Stimulated activated CD4-positive, alpha-beta T cell treated with anti-CD3 and anti-CD28 coated beads, Interleukin-4, amount 100 ng/mL, for 24 hours (primary cell): ENCODE data around the gene LOXL4.

Experiments used
- DNase-seq: peaks from one replicate; pipeline ENCODE4 v3.0.0-alpha.2; 2020

The LOXL4 gene

GRCh38 chr10:98267894-98268693 is at the start of gene LOXL4:
Gene LOXL4 (minus strand): TSS chr10:98268194. CDS start chr10:98263019, 5,175 bp downstream.
- no peak for DNase-seq

- no peak for DNase-seq
Observed at GRCh38 chr10:98316661-98317060, 48.7 kb upstream of the LOXL4 start.

DNA sequence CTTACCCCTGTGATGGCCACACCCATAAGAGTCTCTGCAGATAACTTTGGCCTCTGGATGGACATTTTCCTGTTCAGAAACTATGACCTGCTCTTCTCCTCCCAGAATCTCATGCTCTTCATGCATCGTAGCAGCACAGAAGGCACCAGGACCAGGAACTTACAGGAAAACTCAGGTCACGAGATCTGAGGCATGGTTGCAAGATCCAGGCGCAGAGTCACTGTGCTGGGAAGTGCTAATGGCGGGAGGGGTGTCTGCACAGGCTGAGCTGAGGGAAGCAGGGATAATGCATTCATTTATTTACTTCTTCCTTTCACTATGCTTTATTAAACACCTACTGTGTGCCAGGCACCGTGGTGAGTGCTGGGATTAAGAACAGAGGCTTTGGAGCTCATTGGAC is 48.2 kb upstream of the LOXL4 start:
- DNase-seq, result no peak

- DNase-seq, result no peak
Observed at GRCh38 chr10:98314532-98315284, 46.7 kb upstream of the LOXL4 start.

- DNase-seq, result no peak
Observed at GRCh38 chr10:98313598-98313997, 45.6 kb upstream of the LOXL4 start.

DNA sequence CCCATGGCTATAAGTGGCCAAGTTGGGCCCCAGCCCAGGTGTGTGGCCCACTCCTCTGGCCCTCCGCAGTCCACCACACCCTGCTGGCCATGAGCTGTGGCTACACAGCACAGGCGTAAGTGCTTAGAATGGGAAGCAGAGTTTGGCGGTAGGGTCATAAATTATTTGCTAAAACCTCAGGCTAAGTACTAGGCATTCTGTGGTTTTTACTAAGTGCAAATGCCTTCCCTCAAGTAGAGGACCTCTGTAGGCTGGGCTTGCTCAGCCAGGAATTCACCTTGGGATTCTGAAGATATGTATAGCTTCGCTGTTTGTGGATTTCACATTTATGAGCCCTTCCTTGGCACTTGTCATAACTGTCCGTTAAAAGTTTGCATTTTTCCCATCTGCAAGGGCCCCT is 44.8 kb upstream of the LOXL4 start:
- DNase-seq, result no peak

DNA sequence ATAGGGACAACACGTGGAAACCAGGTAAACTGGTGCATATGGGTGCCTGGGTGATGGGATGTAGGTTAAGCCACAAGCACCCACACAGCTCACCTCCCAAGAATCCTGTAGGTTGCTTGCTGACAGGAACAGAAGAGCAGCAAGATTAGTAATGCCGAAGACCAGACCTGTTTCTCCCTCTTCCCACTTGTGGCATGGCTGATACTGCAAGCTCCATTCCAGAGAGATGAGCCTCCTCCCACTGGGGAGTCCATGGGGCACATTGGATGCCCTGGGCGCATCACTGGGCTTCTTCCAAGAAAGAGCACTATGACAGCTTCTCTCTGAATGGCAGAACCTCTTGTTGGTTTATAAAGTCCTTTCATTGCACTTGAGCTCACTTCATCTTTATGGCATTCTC is 44.4 kb upstream of the LOXL4 start:
- no peak for DNase-seq

DNA sequence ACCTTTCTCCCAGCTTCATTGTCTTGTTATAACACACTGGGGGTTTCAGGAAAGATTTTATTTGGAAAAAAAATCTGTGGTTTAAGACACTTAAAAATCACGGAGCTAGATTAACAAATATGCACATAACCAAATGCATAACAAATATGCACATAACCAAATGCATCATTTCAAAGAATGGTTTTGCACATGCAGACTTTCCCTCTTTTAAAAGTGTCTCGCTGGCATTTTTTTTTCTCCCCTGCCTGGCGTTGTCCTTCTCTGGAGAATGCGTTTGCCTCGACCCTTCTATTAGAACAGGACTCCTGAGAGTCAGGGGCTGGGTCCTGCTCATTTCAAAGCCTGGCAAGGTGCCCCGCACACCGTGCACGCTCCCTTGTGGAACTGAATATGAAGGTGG is 42.7 kb upstream of the LOXL4 start:
- no peak for DNase-seq

DNA sequence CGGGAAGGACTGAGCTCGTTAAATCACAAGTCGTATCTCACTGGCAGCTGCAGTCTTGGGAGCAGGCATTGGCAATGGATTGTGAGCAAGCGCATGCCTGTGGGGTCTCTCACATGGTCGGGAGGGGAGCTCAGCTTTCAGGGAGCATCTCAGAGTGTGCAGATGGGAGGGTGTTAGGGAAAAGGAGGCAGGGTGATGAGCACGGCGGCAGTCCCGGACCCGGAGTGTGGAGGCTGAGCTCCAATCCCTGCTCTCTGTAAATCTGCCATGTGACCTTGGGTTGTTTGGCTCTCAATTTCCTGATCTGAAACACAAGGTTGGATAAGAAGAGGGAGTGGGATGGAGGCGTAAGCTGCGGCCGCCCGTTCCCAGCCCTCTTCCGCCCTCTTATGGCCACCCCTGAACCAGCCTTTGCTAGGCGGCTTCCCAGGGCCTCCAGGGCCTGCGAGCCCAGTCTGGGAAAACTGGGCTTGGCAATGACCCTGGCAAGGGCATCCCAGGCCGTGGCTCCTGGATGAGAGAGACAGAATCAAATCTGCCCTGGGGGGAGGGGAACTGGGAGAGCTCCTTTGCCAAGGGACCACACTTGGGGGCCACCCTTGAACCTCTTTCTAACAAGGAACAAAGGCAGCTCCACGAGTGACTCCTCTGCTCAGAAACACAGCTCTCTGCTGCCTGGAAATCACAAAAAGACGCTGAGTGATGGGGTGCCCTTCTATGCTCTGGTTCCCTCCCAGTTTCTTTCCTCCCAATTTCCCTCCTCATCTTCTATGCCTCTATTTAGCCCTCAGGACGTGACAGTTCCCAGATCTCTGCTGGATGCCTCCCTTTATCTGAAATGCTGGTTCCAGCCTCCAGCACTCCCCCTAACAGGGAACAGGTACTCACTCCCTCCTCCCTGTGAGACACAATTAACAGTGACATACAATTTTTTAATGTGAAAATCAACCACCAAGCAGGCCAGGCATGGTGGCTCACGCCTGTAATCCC is 41.7 kb upstream of the LOXL4 start:
- DNase-seq, result no peak

DNA sequence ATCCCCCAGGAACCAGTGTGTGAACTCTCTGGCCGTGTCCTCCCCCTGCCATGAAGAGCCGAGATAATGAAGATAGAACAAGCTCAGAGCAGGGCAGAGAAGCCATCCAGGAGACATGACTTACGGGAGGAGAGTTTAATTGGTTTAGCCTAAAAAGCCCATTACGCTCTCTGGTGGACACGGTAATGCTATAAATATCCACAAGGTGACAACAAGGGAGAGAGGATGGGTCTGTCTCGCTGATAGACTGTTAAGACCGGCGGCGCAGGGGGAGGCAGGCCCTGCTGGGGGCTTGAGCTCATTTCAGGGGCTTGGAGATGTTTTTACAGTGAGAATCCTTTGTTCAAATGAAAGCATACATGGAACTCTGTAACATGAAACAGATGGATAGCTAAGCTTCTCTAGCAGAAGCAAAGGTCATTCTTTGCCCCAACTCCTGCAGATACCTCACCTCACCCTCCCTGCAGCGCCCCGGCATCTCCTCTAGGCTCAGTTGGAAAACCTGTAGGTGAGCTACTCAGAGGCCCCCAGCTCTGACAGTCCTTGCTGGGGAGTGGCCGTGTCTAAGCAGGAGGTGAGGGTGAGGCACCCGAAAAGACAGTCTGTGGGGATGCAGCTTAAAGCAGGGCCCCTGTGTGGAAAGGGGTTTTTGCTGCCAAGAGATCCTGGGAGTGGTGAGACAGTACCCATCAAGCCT is 40.8 kb upstream of the LOXL4 start:
- no peak for DNase-seq

DNA sequence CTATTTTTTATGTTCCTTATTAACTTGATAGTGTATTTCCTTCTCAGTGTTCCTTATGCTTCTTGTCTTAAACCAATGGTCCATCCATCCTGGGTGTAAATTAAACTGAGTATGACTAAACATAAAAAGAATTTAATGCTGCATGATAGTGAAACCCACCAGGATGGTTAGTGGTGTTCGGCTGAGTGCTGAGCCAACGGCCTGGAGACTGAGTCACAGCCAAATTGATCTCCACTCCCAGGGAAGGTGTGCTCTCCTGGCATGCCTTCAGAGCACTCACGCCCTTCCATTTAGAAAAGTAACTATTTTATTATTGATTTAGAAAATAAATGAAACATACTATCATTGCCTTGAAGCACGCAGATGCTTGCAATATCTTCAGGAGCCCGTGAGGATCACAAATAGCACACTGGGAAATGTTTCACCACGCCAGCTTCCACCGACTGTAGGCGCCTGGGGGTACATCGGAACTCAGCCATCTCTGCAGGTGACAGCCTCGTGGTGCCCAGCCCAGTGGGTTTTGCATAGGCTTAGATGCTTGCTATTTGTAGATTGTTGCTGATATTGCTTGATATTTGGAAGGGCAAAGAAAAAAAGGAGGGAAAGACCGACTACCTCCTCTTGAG is 40.0 kb upstream of the LOXL4 start:
- no peak for DNase-seq

DNA sequence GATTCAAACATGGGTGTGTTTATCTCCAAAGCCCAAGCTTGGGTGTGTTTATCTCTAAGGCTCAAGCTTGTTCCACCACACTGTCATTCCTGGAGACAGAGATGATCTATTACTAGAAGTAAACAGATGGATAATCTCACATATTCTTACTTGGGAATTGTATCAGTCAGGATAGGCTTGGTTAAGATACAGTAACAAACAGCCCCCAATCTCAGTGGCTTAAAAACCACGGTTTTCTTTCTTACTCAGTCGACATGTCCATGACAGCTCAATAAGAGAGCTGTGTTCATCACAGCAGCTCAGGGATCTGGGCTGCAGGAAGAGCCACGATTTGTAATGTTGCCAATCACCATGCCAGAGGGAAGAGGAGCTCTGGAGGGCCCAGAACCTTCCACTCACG is 38.5 kb upstream of the LOXL4 start:
- DNase-seq, result no peak

DNA sequence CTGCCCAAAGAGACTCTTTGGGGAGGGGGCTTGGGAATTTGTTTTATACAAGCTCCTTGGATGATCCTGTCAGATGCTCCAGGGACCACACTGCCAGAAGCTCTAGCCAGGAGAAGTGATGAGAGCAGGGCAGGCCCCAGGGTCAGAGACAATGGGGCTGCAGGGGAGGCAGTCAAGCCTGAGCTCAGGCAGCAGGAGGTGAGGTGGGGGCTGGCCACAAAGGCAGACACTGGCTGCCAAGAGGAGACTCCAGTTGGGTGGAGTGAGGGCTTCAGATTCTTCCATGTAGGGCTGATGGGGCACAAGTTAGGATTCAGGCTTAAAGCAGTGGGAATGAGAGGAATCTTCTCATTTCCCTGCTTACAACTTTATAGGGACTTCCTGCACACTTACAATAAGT is 35.6 kb upstream of the LOXL4 start:
- DNase-seq, result no peak

- no peak for DNase-seq
Observed at GRCh38 chr10:98302741-98303365, 34.9 kb upstream of the LOXL4 start.

- DNase-seq, result no peak
Observed at GRCh38 chr10:98301664-98302319, 33.8 kb upstream of the LOXL4 start.

DNA sequence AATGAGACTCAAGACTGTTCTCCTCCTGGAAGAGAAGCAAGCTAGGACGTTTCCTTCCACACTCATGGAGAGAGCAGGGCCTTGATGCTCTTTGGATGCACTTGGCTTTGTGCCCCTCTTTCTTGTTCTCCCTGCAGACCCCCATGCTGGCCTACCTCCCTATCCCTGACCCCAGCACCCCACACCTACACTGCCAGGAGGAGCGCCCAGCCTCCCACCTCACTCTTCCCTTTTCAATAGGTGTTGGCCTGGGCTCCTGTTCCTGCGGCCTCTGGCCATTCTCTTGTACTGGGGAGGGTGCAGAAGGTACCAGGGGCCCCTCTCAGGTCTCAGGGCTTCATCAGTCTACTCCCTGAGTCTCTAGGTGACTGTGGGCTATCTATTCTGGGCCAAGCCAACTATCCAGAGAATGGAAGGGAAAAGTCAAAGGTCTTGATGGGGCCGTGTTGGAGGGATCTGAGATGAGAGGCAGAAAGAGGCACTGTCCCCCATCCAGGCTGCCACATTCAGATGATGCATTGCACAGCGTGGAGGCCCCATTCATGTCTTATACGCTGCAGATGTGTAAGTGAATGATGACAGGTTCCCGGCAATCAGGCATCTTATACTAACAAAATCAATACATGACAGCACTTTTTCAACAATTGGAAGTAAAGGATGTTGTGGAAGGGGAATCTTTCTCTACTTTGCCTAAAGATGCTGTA is 32.7 kb upstream of the LOXL4 start:
- no peak for DNase-seq

GRCh38 chr10:98299341-98299740 is 31.3 kb upstream of the LOXL4 start:
- no peak for DNase-seq

- DNase-seq, result no peak
Observed at GRCh38 chr10:98296524-98296923, 28.5 kb upstream of the LOXL4 start.

- DNase-seq, result no peak
Observed at GRCh38 chr10:98295907-98296306, 27.9 kb upstream of the LOXL4 start.

GRCh38 chr10:98295401-98295811 is 27.4 kb upstream of the LOXL4 start:
- DNase-seq, result no peak
